ENCODE results near the gene NEU4. TPM values are rescaled to one million over a fixed set of nuclear protein-coding genes. Genes with fewer than 3 reads are reported as not detected.

NEU4 gene
- total RNA-seq, 1 experiment from 2014 or later: 10.0 TPM

GRCh38 chr2:241854342-241855244 lies 45.6 kb downstream of the NEU4 start:
- H3K27me3 ChIP-seq (ENCODE audit: control insufficient read depth, insufficient read depth, low read length): no peaks in the 10 kb centered on the region
- no peak for ATAC-seq
- BruUV-seq (replicated peaks): no TSS peak
- no peak overlapping the region for H3K4me3 ChIP-seq (ENCODE audit: low read depth in 2 of 2, low read length in 2 of 2)
- intact Hi-C loops (cut with micrococcal nuclease; ENCODE audit: unreplicated experiment) (no loop called here), in situ Hi-C loops (cut with HindIII; ENCODE audit: low pct_unique_long_range_greater_than_20kb, low sequenced_read_pairs) (no loop called here)
- no peak overlapping the region for H3K27ac ChIP-seq (ENCODE audit: low read length)
- H3K9me3 ChIP-seq (ENCODE audit: control insufficient read depth, insufficient read depth, low read depth, low read length): no peaks in the 10 kb centered on the region
- ChIA-PET POLR2A (no interaction called here), CTCF (interaction anchor here (0.6 kb wide), 1 partner anchor 13 kb away, joined by 7 read pairs; no protein-coding TSS in a partner anchor)
- TF ChIP-seq, protein P1, sequence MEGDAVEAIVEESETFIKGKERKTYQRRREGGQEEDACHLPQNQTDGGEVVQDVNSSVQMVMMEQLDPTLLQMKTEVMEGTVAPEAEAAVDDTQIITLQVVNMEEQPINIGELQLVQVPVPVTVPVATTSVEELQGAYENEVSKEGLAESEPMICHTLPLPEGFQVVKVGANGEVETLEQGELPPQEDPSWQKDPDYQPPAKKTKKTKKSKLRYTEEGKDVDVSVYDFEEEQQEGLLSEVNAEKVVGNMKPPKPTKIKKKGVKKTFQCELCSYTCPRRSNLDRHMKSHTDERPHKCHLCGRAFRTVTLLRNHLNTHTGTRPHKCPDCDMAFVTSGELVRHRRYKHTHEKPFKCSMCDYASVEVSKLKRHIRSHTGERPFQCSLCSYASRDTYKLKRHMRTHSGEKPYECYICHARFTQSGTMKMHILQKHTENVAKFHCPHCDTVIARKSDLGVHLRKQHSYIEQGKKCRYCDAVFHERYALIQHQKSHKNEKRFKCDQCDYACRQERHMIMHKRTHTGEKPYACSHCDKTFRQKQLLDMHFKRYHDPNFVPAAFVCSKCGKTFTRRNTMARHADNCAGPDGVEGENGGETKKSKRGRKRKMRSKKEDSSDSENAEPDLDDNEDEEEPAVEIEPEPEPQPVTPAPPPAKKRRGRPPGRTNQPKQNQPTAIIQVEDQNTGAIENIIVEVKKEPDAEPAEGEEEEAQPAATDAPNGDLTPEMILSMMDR (IDR thresholded peaks at IDR 0.05): no peak
- no peak for DNase-seq (ENCODE audit: low read depth, low spot score)
- H3K4me1 ChIP-seq (ENCODE audit: control insufficient read depth, insufficient read depth, low read length): peaks cover 6% of the 10 kb centered on the region; the same call in 1 of the 2 replicates
- H3K36me3 ChIP-seq (ENCODE audit: control insufficient read depth, insufficient read depth, low read length): no peaks in the 10 kb centered on the region

GRCh38 chr2:241855245-241855887 lies 46.4 kb downstream of the NEU4 start:
- TF ChIP-seq POLR2AphosphoS5 (IDR thresholded peaks at IDR 0.05; ENCODE audit: low read depth, low read length): no peak
- TF ChIP-seq, protein P1 (IDR thresholded peaks at IDR 0.05): no peak
- TF ChIP-seq TCF7L2 (IDR thresholded peaks at IDR 0.05; ENCODE audit: low read depth, low read length): no peak
- TF ChIP-seq SIN3A (IDR thresholded peaks at IDR 0.05; ENCODE audit: borderline replicate concordance, insufficient read depth, low read depth, low read length): no peak
- TF ChIP-seq, protein P2, sequence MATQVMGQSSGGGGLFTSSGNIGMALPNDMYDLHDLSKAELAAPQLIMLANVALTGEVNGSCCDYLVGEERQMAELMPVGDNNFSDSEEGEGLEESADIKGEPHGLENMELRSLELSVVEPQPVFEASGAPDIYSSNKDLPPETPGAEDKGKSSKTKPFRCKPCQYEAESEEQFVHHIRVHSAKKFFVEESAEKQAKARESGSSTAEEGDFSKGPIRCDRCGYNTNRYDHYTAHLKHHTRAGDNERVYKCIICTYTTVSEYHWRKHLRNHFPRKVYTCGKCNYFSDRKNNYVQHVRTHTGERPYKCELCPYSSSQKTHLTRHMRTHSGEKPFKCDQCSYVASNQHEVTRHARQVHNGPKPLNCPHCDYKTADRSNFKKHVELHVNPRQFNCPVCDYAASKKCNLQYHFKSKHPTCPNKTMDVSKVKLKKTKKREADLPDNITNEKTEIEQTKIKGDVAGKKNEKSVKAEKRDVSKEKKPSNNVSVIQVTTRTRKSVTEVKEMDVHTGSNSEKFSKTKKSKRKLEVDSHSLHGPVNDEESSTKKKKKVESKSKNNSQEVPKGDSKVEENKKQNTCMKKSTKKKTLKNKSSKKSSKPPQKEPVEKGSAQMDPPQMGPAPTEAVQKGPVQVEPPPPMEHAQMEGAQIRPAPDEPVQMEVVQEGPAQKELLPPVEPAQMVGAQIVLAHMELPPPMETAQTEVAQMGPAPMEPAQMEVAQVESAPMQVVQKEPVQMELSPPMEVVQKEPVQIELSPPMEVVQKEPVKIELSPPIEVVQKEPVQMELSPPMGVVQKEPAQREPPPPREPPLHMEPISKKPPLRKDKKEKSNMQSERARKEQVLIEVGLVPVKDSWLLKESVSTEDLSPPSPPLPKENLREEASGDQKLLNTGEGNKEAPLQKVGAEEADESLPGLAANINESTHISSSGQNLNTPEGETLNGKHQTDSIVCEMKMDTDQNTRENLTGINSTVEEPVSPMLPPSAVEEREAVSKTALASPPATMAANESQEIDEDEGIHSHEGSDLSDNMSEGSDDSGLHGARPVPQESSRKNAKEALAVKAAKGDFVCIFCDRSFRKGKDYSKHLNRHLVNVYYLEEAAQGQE (IDR thresholded peaks at IDR 0.05; ENCODE audit: insufficient read depth in 1 of 2, low read depth in 2 of 2, low read length in 1 of 2): no peak
- DNase-seq (ENCODE audit: low read depth, low spot score) (no peak), ATAC-seq (no peak)
- intact Hi-C loops (cut with micrococcal nuclease; ENCODE audit: unreplicated experiment): no loop called here
- Histone ChIP-seq H3K36me3 (ENCODE audit: control insufficient read depth, insufficient read depth, low read length) (no peaks in the 10 kb centered on the region), H3K4me1 (ENCODE audit: control insufficient read depth, insufficient read depth, low read length) (peaks cover 8% of the 10 kb centered on the region; the same call in 1 of the 2 replicates), H3K27ac (ENCODE audit: low read length) (no peak overlapping the region), H3K27me3 (ENCODE audit: control insufficient read depth, insufficient read depth, low read length) (no peaks in the 10 kb centered on the region), H3K9me3 (ENCODE audit: control insufficient read depth, insufficient read depth, low read depth, low read length) (no peaks in the 10 kb centered on the region), H3K4me3 (ENCODE audit: low read depth in 2 of 2, low read length in 2 of 2) (no peak overlapping the region)
- POLR2A ChIA-PET: no interaction called here
- no TSS peak for BruUV-seq (replicated peaks)
- CTCF ChIA-PET: interaction anchor here (0.6 kb wide), 1 partner anchor 14 kb away, joined by 7 read pairs; no protein-coding TSS in a partner anchor
- in situ Hi-C loops (cut with HindIII; ENCODE audit: low pct_unique_long_range_greater_than_20kb, low sequenced_read_pairs): no loop called here

All from Panc1 (cell line).